Measurements from ENCODE around the gene EFCAB12.
"Not testable (repeated sequence)": the region's sequence is repeated elsewhere in the genome, so short reads cannot be mapped to it uniquely, and the experiment has no call there.

Gene EFCAB12

GRCh38 chr3:129391583-129391982 lies 36.9 kb downstream of the EFCAB12 start:
- not testable (repeated sequence) for DNase-seq

- DNase-seq: no peak
These were observed 38.9 kb downstream of the EFCAB12 start for GRCh38 chr3:129389572-129389937.

DNA sequence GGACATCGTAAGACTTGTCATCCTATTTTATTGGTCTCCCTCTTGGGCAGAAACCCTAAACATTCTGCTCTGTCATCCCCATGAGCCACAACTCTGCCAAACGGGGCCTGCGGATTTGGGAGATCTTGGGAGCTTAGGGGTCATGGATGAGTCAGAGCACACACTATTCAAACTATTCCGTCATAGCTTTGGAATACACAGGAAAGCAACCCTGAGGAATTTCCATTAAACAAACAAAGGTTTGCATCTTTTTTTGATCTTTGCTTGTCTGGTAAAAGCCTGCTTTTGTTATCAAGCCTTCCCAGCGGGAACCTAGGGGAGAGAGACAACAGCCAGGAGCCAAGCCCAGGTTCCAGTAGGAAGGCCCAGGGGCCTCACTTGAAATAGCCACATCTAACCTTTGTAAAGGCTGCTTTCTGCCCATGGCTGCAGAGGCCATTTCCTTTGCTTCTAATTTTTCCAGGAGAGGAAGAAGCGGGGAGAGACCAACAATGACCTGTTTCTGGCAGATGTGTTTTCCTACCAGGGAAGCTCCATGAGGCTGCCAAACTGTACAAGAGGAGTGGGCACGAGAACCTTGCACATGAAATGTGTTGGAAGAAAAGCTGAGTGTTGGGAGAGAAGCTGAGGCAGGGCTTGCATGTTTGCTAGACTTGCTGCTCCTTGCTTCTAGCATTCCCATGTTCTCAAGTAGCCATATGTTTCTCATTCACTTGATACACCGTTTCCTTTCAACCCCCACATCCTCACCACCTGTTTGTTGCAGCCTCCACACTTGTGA lies 39.5 kb downstream of the EFCAB12 start:
- DNase-seq: not testable (repeated sequence)

GRCh38 chr3:129387487-129387886 lies 40.9 kb downstream of the EFCAB12 start:
- no peak for DNase-seq

DNA sequence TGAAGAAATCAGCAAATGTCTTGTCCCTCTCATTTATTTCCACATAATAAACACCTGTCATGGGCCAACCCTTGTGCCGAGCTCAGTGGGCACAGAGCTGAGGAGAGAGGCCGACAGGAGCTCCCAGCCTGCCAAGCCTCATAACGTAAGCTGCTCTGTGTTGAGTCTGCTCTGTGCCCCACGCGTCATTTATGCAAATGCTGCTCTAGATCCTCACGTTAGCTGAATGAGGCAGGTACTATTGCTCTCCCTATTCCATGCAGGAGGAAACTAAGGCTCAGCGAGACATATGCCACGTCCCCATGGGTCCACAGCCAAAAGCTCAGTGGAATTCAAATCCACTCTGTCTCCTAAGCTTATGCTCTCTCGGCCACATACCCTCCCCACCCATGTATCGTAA lies 41.5 kb downstream of the EFCAB12 start:
- no peak for DNase-seq

DNA sequence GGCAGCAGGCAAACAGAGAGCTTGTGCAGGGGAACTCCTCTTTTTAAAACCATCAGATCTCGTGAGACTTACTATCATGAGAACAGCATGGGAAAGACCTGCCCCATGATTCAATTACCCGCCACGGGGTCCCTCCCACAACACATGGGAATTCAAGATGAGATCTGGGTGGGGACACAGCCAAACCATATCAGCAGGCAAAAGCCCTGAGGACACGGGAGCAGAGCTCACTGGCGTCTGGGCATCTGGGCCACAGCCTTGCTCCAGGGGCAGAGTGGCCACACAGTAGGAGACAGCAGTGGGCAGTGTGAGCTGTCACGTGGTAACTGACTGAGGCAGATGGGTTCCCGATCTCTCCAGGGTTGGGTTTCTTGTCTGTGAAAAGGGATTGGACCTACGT lies 42.9 kb downstream of the EFCAB12 start:
- not testable (repeated sequence) for DNase-seq

DNA sequence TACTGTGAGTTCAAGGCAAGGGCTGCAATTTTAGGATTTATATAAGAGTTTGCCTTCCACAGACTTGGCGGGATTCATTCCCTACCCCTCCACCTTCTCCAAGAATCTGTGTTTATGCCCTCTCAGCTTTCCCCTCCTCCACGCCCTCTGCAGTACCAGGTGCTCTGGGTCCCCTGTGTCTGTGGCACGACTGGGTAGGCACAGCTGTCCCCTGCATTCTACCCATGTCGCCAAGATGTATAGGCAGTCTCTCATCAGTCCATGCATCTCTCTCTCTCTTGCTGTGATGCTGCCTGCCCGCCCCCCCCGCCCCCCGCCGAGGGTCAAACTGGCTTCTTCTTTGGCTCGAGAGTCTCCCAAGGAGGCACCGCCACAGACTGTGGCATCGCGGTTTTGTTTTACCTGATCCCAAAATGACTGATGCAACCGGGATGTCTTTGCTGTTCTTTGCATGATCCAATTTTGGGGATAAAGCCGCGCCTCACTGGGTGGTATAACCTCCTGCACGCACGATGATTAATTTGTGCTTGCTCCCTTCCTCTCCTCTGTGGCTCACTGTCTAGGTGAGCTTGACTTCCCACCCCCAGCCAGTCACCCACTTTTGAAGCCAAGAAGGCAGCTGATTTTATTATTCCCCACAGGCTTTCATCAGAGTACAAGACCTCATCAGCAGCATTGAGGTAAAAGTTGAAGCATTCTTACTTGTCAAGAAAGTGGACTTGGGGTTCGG lies 43.7 kb downstream of the EFCAB12 start:
- DNase-seq: no peak

GRCh38 chr3:129384103-129384502 lies 44.3 kb downstream of the EFCAB12 start:
- not testable (repeated sequence) for DNase-seq

DNA sequence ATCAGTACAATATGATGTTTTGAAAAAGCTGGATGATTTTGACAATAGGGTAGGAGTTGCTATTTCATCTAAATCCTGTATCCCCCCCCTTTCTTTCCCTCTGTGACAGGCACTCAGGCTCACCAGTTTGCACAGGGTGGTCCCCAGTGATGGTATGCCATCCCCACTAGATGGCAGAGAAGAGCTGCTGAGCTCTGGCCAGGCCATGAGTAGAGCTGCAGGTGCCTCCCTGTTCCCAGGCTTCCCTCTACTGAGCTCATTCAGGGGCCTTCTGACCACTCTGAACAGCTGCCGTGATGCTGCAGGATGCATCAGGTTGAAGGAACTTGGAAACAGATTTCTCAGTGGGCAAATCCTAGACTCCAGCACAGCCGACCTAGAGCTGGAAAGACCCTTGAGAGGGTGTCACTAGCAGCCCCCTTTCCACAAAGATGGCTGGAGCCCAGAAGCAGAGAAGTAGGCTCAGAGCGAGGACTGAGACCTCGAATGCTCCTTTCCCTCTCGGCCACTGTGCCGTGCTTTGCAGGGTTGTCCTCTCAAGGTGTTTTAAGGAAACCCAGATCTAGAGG lies 45.1 kb downstream of the EFCAB12 start:
- peak; percentile 42 for DNase-seq

- DNase-seq: no peak
These were observed 46.1 kb downstream of the EFCAB12 start for GRCh38 chr3:129382366-129382765.

- DNase-seq: no peak
These were observed 48.7 kb downstream of the EFCAB12 start for GRCh38 chr3:129379582-129380358.

DNA sequence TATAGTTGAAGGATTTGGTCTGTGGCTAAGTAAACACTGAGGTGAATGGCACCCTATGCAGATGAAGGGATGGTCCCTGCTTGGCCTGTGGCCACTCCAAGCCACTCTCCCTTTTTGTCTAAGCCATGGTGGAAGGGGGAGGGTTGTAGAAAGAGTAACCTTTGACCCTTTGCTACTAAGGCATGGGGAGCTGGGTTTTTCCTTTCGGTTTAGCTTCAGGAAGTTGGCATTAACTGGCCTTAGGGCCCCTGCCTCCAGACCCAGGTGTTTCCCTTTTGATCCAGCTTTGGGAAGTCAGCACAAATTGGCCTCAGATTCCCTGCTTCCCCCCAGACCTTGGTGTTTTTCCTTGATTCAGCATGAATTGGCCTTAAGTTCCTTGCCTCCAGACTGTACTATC lies 49.5 kb downstream of the EFCAB12 start:
- DNase-seq: no peak

DNA sequence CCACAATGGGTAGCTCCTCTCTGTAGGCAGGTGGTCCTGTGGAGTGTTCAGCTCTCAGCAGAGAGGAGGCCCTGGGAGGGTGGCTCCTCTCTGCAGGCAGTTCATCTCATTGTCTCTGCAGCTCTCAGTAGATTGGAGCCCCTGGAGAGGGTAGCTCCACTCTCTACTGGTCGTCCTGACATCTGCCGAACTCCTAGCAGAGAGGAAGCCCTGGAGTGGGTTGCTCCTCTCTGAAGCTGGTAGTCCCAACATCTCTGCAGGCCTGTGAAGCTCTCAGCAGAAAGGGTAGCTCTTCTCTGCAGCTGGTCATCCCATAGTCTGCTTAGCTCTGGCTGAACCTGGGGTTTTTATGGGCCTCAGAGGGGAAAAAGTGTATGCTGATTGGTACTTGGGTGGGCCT lies 50.8 kb downstream of the EFCAB12 start:
- DNase-seq: no peak

- no peak for DNase-seq
These were observed 53.3 kb downstream of the EFCAB12 start for GRCh38 chr3:129375099-129375498.

DNA sequence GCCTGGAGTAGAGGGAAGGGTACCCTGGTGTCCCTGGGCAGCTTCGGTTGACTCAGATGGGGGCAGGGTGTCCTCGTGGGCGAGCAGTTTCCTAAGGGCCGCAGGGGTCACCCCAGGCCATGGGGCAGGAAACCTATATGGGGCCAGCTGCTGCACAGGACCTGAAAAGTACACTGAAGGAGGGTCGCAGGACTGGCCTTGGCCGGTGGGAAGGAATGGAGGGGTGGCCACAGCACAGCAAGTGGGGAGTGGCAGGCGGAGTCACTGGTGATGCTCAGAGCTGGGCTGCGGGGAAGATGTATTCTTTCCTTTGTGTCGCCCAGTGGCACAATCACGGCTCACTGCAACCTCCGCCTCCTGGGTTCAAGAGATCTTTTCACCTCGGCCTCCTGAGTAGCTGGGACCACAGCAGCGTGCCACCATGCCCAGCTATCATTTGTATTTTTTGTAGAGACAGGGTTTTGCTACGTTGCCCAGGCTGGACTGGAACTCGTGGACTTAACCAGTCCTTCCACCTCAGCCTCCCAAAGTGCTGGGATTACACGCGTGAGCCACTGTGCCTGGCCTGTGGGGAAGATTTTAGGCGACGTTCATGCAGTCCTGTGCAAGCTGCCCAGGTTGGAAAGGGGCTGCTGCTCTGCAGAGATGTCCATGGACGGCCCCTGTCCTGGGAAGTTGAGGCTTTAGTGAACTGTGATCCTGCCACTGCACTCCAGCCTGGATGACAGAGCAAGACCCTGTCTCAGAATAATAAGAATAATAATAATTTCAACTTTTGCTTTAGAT lies 57.2 kb downstream of the EFCAB12 start:
- no peak for DNase-seq

- DNase-seq: no peak
These were observed 58.0 kb downstream of the EFCAB12 start for GRCh38 chr3:129370248-129370964.

- DNase-seq: no peak
These were observed 58.7 kb downstream of the EFCAB12 start for GRCh38 chr3:129369711-129370110.

- DNase-seq: no peak
These were observed 60.6 kb downstream of the EFCAB12 start for GRCh38 chr3:129367821-129368220.

GRCh38 chr3:129366312-129366831 lies 62.1 kb downstream of the EFCAB12 start:
- no peak for DNase-seq

GRCh38 chr3:129365296-129366136 lies 62.9 kb downstream of the EFCAB12 start:
- DNase-seq: no peak

- DNase-seq: not testable (repeated sequence)
These were observed 63.6 kb downstream of the EFCAB12 start for GRCh38 chr3:129364811-129365210.

Data from stimulated activated CD4-positive, alpha-beta T cell treated with anti-CD3 and anti-CD28 coated beads, Interleukin-4, amount 100 ng/mL, for 1 hour (primary cell).